GM19351 (cell line): ENCODE data around the gene PPP2R5D.
A peak's percentile ranks its signal among the peaks of the same experiment; 100 is the strongest.

Experiments
- ATAC-seq: cut with Tn5 transposase; IDR thresholded peaks from one replicate; pipeline ENCODE4 v1.9.1; 2021; ENCODE audit warnings: mild to moderate bottlenecking, moderate library complexity; ENCODE audit not compliant: unreplicated experiment

Gene PPP2R5D

DNA sequence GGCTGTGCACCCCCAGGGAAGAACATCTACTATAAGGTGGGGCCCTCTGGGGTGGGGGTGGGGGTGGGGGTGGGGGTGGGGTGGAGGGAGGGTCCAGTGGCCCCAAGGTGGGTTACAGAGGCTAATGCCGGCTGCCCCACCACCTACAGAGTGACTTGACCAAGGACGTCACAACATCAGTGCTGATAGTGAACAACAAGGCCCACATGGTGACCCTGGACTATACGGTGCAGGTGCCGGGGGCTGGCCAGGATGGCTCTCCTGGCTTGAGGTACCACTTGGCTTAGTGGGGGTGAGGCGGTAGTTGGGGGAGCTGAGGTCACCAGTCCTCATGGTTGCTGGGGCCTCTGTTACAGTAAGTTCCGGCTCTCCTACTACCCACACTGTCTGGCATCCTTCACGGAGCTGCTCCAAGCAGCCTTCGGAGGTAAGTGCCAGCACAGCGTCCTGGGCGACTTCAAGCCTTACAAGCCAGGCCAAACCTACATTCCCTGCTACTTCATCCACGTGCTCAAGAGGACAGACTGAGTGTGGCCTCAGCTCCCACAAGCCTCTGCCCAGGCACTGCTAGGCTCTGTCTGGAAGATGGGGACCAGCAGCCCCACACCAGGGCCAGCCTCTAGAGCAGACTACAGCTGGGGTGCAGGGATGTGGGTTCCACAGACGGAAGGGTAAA is 21.1 kb upstream of the PPP2R5D start:
- no peak for ATAC-seq

- ATAC-seq, result no peak
Measured at GRCh38 chr6:42963855-42964605, 20.3 kb upstream of the PPP2R5D start.

GRCh38 chr6:42966571-42966970 is 17.8 kb upstream of the PPP2R5D start:
- no peak for ATAC-seq

DNA sequence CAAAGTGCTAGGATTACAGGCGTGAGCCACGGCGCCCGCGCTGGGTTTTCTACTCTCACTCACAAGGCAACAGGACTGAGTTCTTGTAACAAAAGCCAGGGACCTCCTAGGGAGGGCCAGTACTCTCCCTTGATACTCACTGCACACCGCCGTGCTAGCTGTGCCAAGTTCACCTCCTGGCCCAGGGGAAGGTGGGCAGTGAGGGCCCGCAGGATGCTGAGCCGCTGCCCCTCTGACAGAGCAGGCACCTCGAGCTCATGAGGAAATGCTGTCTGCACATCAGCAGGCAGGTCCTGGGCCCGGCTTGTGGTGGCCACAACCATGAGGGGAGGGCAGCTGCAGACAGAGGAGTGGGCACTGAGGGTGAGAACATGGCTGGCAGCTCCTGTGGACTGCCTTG is 17.1 kb upstream of the PPP2R5D start:
- no peak for ATAC-seq

DNA sequence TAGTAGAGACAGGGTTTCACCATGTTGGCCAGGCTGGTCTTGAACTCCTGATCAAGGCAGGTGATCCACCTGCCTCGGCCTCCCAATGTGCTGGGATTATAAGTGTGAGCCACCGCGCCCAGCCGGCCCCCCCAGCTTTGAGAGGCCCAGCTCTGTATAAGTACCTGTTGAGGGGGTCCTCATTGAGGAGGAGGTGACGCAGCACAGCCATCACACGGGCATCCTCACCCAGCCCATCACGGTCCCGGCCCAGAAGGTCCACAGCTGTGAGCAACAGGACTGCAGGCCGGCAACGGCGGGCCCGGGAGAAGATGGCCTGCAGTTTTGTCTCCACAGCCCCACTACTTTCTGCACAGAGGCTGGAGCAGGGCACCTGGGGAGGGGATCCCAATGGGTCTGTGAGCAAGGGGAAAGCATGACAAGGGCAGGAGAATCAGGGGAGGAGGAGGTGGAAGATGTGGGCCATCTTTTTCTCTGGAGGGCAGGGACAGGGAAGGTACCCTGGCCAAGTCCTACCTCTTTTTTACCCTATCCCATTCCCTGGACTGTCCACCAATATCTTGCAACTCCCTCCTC is 16.2 kb upstream of the PPP2R5D start:
- ATAC-seq, result no peak

GRCh38 chr6:42968783-42969182 is 15.6 kb upstream of the PPP2R5D start:
- ATAC-seq, result no peak

- no peak for ATAC-seq
Measured at GRCh38 chr6:42969431-42969830, 14.9 kb upstream of the PPP2R5D start.

GRCh38 chr6:42969934-42970333 is 14.4 kb upstream of the PPP2R5D start:
- ATAC-seq, result no peak

GRCh38 chr6:42970871-42971612 is 13.3 kb upstream of the PPP2R5D start:
- ATAC-seq, result no peak

- no peak for ATAC-seq
Measured at GRCh38 chr6:42971746-42972327, 12.5 kb upstream of the PPP2R5D start.

GRCh38 chr6:42973926-42974325 is 10.4 kb upstream of the PPP2R5D start:
- no peak for ATAC-seq

- no peak for ATAC-seq
Measured at GRCh38 chr6:42974919-42975505, 9.4 kb upstream of the PPP2R5D start.

DNA sequence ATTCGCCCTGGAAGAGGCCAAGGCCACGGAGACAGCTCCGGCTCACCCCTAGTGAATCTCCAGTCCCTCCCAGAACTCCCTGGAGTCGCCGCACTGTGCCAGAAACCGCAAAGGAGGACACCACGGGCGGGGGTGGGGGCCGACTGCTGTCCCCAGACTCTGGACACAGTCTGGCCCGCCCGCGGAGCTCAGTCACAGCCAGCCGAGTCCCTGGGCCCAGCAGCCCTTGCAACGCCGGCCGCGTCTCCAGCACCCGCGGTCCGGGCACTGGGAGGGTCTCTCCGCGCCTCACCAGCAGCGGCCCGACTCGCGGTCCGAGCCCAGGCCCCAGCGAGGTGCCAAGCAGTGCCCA is 5.9 kb upstream of the PPP2R5D start:
- ATAC-seq, result peak; percentile 3

DNA sequence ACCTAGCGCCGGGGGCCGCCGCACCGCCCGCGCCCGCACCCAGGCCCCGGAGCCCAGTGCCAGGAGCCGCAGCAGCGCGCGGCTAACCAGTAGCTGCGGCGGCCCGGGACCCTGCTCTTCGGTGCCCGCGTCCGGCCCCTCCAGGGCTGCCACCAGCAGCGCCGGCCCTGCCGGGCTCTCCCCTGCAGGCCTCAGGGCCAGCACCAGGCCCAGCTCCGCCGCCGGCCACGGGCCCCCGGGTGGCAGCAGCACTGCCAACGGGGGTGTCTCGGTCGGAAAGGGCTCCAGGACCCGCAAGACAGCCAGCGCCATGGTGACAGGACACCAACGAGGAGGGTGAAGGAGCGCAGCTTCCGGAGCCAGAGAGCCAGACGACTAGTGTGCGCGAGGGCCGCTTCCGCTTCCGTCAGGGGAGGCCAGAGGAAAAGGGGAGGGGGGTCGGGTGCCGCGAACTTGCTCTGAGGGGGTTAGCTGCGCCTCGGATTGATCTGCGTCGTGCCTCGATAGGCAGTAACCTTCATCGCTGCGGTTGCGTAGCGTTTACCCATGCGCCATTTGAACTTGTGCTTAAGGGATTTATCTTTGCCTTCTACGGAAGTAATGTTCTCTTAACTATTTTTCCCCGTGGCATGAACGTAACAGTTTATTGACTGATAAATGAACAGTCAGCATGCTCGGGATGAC is 5.4 kb upstream of the PPP2R5D start, which contains the start of gene PEX6:
Gene PEX6, minus strand, starts transcription at position 343 of the 684 bp plus-strand sequence. Its CDS starts 31 bp downstream, at position 312.
- ATAC-seq, result peak; percentile 93

DNA sequence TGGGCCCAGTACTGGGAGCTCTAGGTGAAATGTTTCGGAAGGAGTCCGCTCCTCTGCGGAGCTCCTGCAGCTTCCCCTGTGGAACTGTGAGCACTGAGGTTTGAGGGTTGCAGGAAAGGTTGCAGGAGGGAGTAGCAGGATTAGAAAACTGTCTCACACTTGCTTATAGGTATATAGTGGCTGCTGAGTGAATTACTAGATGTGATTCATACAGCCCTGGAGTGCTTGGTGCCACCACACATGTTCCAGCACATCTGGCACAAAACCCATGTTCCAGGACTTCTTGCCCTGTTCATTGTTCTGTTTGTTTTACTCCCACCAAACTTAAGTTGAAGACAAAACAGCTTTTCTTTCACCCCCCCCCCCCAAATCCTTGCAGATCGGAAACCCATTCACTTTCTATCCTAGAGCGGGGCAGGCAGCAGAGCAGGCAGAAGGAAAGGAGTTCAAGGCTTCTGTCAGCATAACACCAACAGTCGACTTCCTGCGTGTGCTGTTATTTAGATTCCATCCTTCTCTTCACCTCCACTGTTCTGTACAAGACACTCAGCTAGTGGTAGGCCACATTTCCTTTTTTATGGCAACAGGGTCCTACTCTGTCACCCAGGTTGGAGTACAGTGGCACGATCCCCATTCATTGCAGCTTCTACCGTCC is 4.7 kb upstream of the PPP2R5D start:
- ATAC-seq, result no peak

GRCh38 chr6:42981836-42982235 is 2.5 kb upstream of the PPP2R5D start:
- no peak for ATAC-seq

- ATAC-seq, result no peak
Measured at GRCh38 chr6:42984924-42985475, 630 bp downstream of the PPP2R5D start.

DNA sequence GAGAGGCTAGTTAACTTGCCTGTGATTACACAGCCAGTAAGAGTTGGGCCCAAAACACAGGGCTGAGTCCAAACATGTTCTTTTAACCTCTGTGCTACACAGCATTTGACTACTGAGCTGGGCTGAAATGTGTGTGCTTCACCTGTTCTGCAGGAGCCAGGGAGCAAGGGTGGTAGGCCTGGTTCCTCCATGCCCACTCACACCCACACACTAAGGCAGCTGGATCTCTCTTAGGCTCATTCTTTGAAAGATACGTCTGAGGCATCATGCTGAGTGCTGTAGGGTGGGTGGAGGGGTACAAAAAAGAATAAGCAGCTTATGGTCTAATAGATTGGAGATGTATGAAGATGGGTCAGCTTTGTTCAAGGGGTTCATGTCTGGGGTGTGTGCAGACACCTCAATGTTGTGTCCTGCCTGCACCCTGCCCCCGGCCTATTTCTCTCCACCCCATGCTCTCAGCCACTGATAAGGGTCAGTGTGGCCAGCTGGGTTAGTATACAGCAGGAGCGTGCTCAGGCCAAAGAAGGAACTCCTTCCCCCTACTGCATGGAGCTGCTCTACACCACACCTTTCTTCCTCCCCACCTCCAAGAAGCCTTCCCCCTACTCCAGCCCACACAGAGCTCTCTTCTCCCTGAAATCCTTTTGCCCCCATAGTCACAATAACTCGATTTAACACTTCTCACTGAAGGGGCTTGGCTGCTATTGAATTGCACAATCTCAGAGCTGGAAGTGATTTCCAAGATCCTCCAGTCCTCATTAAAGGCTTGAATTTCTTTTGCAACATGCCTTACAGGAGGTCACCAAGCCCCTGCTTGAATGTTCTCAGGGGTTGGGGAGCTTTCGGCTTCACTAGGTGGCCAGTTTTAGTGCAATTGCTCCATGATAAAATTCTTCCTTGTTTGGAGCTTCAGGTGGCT is 3.4 kb downstream of the PPP2R5D start:
- ATAC-seq, result no peak
